NOMO-1 treated with DMSO at 0.1 percent for 48 hours (cell line): ENCODE measurements around the gene KCNK7.
"Not testable (repeated sequence)": the region's sequence is repeated elsewhere in the genome, so short reads cannot be mapped to it uniquely, and the experiment has no call there.

ENCODE experiments used
- DNase-seq: peaks from one replicate; lab custom pipeline; 2025; ENCODE audit not compliant: unreplicated experiment; lab: John Stamatoyannopoulos, UW

Gene KCNK7

GRCh38 chr11:65574811-65575567 is 20.6 kb downstream of the KCNK7 start:
- no peak for DNase-seq

DNA sequence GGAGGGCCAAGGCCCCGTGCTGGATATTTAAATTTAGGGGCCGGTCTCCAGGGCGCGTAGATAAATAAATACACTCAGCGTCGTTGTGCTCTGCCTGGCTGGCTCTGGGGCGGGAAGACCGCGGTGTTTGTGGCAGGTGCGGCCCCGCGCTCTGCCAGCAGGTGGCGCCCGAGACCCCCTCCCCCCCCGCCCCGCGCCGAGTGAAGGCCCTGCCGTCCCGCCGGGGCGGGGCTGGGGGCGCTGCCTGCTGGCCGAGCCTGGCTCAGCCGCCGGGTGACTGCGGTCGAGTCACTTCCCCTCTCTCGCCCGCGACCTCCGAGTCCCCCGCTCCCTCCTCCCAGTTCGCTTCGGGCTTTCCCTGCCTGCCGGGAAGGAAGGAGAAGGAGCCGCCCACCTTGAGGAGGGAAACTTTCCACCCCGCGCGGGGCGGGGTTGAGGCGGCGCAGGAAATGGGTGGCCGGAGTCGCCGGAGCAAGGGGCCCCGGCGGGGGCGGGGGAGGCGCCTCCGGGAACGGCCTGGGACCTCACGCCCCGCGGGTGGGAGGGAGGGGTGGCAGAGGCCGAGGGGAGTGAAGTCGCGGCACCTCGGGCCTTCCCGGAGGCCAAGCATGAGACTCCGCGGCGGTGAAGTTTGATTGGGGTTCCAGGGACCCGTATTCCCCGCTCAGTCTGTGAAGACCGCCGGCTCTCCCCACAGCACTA is 21.3 kb downstream of the KCNK7 start:
- peak; percentile 96 for DNase-seq

DNA sequence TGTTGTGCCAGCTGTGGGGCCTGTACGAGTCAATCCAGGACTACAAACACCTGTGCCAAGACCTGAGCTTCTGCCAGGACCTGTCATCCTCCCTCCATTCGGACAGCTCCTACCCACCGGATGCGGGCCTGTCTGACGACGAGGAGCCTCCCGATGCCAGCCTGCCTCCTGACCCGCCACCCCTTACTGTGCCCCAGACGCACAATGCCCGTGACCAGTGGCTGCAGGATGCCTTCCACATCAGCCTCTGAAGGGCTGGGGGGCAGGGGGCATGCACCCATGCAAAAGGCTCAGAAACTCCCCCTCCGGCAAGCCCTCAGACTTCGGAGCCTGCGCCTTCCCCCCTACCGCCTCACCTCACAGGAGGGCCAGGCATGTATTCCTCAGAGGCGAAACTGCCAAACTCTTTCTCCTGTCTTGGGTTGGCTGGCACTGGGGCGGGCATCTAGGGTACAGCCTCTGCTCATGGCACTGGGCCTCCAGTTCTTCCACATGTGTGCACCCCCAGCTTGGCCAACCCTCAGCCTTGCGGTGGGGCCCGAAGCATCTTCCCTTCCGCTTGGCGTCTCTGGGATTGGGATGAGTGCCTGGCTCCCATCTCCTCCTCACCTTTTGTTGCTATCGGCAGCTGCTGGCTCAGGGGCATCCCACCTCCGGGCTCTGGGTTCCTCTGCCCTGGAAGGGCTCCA is 22.1 kb downstream of the KCNK7 start:
- no peak for DNase-seq

GRCh38 chr11:65572356-65573051 is 23.1 kb downstream of the KCNK7 start, which contains the start of gene FAM89B:
TSS of gene FAM89B (plus strand) at chr11:65572538. CDS start at chr11:65572670, 132 bp downstream.
- DNase-seq = peak; percentile 83

GRCh38 chr11:65571940-65572339 is 23.7 kb downstream of the KCNK7 start:
- peak; percentile 26 for DNase-seq

GRCh38 chr11:65571420-65571819 is 24.2 kb downstream of the KCNK7 start:
- no peak for DNase-seq

- DNase-seq = peak; percentile 97
These were observed 25.4 kb downstream of the KCNK7 start, which contains the start of gene ZNRD2 for GRCh38 chr11:65569973-65570918. TSS of gene ZNRD2 (plus strand) at chr11:65570477. CDS start at chr11:65570492, 15 bp downstream.

DNA sequence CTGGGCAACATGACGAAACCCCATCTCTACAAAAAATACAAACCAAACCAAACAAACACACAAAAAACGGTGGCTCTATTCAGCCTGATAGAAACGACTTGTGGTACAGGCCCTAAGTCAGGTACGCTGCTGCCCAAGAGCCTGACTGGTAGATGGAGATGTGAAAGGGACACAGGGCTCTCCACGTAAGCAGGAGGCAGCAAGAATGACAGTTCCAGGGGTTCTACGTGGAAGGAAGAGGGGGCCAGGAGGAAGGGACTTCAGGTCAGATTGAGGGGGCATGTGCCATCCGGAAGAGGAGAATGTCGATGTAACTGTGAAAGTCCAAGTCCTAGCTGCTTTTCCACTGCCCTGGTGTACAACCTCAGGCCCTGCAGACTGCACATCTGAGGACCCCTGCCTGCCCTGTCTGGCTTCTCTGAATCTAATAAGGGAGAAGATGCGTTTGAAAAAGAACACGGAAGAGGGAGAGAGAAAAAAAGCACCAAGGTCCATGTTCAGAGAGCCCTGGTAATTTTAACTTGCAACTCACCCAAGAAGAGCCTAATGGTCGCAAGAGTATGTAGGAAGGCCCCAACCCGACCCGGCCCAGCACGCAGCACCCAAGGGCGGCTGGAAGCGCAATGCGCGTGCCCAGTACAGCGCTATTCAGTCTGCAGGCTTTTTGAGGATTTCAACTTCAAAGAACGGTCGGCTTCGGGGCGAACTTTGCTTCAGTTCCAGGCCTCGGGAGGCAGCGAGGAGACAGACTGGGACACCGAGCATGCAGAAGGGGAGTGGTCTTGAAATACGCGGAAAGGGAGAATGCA is 26.2 kb downstream of the KCNK7 start:
- no peak for DNase-seq

- peak; percentile 12 for DNase-seq
These were observed 29.8 kb downstream of the KCNK7 start for GRCh38 chr11:65565624-65566453.

DNA sequence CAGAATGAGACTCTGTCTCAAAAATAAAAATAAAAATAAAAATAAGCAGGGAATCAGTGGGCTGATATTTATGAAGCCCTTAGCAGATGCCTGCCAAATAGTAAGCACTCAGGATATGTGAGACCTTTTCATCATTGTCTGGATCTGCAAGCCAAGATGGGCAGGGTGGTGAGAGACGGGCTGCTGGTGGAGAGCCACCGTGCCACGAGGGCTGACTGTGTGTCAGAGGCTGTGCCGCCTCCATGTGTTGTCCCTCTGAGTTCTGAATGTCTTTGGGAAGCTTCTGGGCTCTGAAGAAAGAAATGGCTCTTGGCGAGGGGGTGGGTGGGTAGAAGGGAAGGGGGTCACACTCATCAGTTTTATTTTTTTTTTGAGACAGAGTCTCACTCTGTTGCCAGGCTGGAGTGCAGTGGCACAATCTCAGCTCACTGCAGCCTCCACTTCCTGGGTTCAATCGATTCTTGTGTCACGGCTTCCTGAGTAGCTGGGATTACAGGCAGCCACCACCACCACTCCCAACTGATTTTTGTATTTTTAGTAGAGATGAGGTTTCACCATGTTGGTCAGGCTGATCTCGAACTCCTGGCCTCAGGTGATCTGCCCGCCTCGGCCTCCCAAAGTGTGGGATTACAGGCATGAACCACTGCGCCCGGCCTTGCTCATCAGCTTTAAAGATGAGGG is 30.6 kb downstream of the KCNK7 start:
- not testable (repeated sequence) for DNase-seq

DNA sequence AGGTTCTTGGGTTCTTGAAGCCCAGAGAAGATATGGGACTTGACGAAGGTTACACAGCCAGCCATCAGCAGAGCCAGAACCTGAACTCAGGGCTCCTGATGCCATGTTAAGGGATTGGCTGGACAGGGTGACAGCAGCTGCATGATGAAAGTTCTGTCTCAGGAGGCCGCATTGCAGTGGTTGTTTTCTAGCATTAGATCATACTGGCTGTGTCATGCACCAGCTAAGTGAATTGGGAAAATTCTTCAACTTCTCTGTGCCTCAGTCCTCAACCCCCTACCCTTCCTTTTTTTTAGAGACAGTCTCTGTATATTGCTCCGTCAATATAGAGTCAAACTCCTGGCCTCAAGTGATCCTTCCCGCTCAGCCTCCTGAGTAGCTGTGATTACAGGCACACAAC is 32.0 kb downstream of the KCNK7 start:
- no peak for DNase-seq

GRCh38 chr11:65562788-65563187 is 32.8 kb downstream of the KCNK7 start:
- no peak for DNase-seq

- no peak for DNase-seq
These were observed 33.6 kb downstream of the KCNK7 start for GRCh38 chr11:65562020-65562419.

DNA sequence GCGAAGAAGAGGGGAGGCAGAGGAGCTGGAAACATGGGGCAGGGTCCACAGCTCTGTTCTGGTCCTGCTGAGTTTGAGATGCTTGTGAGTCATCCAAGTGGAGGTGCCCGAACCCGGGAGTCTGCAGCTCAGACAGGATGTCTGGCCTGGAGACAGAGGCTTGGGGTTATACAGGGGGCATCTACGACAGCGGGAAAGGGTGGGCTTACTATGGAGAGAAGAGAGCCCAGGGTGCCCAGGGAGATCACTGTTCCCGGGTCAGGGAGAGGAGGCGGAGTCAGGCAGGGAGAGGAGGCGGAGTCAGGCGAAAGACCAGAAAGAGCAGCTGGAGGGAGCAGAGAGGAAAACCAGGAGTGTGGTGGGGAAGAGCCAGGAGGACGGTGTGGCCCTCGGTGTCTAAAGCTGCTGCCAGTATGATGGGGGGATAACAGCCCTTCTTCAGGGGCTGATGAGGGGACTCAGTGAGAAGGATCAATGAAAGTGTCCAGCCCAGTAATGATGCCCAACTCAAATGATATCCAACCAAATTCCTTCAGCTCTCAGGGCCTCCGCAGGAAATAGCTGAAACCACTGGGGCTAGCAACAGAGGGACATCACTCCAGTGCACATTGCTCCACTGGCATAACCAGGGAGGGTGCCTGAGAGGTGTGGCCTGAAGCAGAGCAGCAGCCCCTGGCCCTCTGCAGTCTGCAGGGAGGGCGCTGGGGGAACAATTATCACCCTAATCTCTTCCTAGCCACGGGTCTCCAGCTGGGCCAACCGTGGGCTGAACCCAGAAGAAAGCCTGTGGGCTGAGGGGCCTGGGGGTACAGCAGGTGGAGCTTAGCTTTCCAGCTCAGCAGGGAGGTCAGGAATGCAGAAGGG is 34.8 kb downstream of the KCNK7 start:
- DNase-seq = no peak

GRCh38 chr11:65559951-65560537 is 35.6 kb downstream of the KCNK7 start:
- DNase-seq = no peak

GRCh38 chr11:65559535-65559934 is 36.1 kb downstream of the KCNK7 start:
- DNase-seq = no peak
